Testis (tissue), 3 donors: ENCODE data around the gene DIAPH2. TPM values are rescaled to one million over a fixed set of nuclear protein-coding genes. Genes with fewer than 3 reads are reported as not detected.
"Not testable (repeated sequence)": the region's sequence is repeated elsewhere in the genome, so short reads cannot be mapped to it uniquely, and the experiment has no call there.

Experiments
- DNase-seq: peaks from one replicate; pipeline ENCODE4 v3.0.0-alpha.2; 2019
- H3K27ac ChIP-seq, 2 donors: fragments of 200-600 bp; sonication (generic); one replicate each; pipeline ENCODE4 v1.5.1; 2019
- H3K27me3 ChIP-seq: fragments of 200-600 bp; sonication (generic); one replicate; pipeline ENCODE4 v1.5.1; 2019
- H3K36me3 ChIP-seq: fragments of 200-600 bp; sonication (generic); one replicate; pipeline ENCODE4 v1.5.1; 2017; ENCODE audit warnings: low read depth; ENCODE audit errors: missing control alignments
- H3K4me1 ChIP-seq: fragments of 200-600 bp; sonication (generic); one replicate; pipeline ENCODE4 v1.5.1; 2019
- H3K4me3 ChIP-seq, 2 donors: fragments of 200-600 bp; sonication (generic); one replicate each; pipeline ENCODE4 v1.5.1; 2017 to 2019
- H3K9me3 ChIP-seq: fragments of 200-600 bp; sonication (generic); one replicate; pipeline ENCODE4 v1.5.1; 2017
- CTCF ChIP-seq, 3 experiments: fragments of 450-650 bp in 2 of 3; fragments of 200-600 bp in 1 of 3; sonication (generic) in 1 of 3; IDR thresholded peaks; one replicate each; pipeline ENCODE4 v1.5.1; 2016 to 2019; ENCODE audit warnings: antibody characterized with exemption in 3 of 3, mild to moderate bottlenecking in 2 of 3, moderate library complexity in 1 of 3
- POLR2A ChIP-seq: fragments of 450-650 bp; IDR thresholded peaks from one replicate; pipeline ENCODE4 v1.6.1; 2017; ENCODE audit warnings: antibody characterized with exemption, mild to moderate bottlenecking, moderate library complexity
- WGBS, 2 donors: methylation state at CpG; one replicate each; pipeline ENCODE4 v1.1.5; 2018; 5-methylcytosine and 5-hydroxymethylcytosine counted together
- intact Hi-C: fragments of 100-400 bp; cut with DNase I; formaldehyde crosslinking; loops from one replicate; pipeline ENCODE4 v1.15.1; 2023; ENCODE audit warnings: low total_unique reads
- polyA plus RNA-seq: library from polyadenylated mRNA; stranded (reverse); fragments of 350-450 nt; fragmentation: Illumina TruSeq; extraction: RNeasy Lipid Tissue Mini Kit (QIAGEN cat#74804); gene quantifications from one replicate; pipeline ENCODE4 v1.2.3, GENCODE V29; 2014; ENCODE audit warnings: low read depth, low replicate concordance; ENCODE audit not compliant: insufficient read depth
- total RNA-seq, 2 donors: library from RNA; depleted of rRNA; stranded (reverse); fragments of >200 nt; gene quantifications; one replicate each; pipeline ENCODE4 v1.2.3, GENCODE V29; 2016

The DIAPH2 gene
- total and polyA plus RNA-seq, 3 donors from 2014 or later = 13.1 to 68.3 (median 67.4) TPM

- H3K36me3 ChIP-seq = no peaks in the 10 kb centered on the region
- H3K27ac ChIP-seq = no peak overlapping the region
- intact Hi-C loops = no loop called here
- no peak for DNase-seq
- H3K4me1 ChIP-seq = no peaks in the 10 kb centered on the region
- H3K27me3 ChIP-seq = no peaks in the 10 kb centered on the region
- H3K4me3 ChIP-seq = no peak overlapping the region
- H3K9me3 ChIP-seq = no peaks in the 10 kb centered on the region
- no peak for TF ChIP-seq CTCF (IDR thresholded peaks at IDR 0.05)
Observed at GRCh38 chrX:96721354-96721753, 36.7 kb downstream of the DIAPH2 start.

- Histone ChIP-seq H3K4me1 (no peaks in the 10 kb centered on the region), H3K27me3 (no peaks in the 10 kb centered on the region), H3K4me3 (no peak overlapping the region), H3K27ac (no peak overlapping the region), H3K36me3 (no peaks in the 10 kb centered on the region), H3K9me3 (no peaks in the 10 kb centered on the region)
- DNase-seq = no peak
- intact Hi-C loops = no loop called here
- WGBS, 2 donors = 79 to 97% methylated on average over 2 of the region's 2 CpGs
- no peak for TF ChIP-seq POLR2A
- no peak for TF ChIP-seq CTCF (IDR thresholded peaks at IDR 0.05)
Observed at GRCh38 chrX:96722781-96723180, 38.1 kb downstream of the DIAPH2 start.

GRCh38 chrX:96729053-96729452 is 44.4 kb downstream of the DIAPH2 start:
- TF ChIP-seq CTCF (IDR thresholded peaks at IDR 0.05) (no peak), POLR2A (no peak)

GRCh38 chrX:96729868-96730643 is 45.4 kb downstream of the DIAPH2 start:
- WGBS, 2 donors = 51 to 56% methylated on average over 2 of the region's 2 CpGs
- no peak for TF ChIP-seq CTCF (IDR thresholded peaks at IDR 0.05)
- TF ChIP-seq POLR2A = no peak
- Histone ChIP-seq H3K27me3 (no peaks in the 10 kb centered on the region), H3K9me3 (no peaks in the 10 kb centered on the region), H3K4me1 (no peaks in the 10 kb centered on the region), H3K36me3 (no peaks in the 10 kb centered on the region), H3K4me3 (no peak overlapping the region), H3K27ac (no peak overlapping the region)
- DNase-seq = no peak
- intact Hi-C loops = no loop called here

More at GRCh38 chrX:96729053-96729452, 44.4 kb downstream of the DIAPH2 start:
- 67 to 83% methylated on average over 1 of the region's 1 CpG for WGBS, 2 donors
- intact Hi-C loops = no loop called here
- no peak for DNase-seq
- no peaks in the 10 kb centered on the region for H3K36me3 ChIP-seq
- H3K4me3 ChIP-seq = no peak overlapping the region
- no peaks in the 10 kb centered on the region for H3K4me1 ChIP-seq
- no peaks in the 10 kb centered on the region for H3K27me3 ChIP-seq
- H3K27ac ChIP-seq = no peak overlapping the region
- H3K9me3 ChIP-seq = no peaks in the 10 kb centered on the region

- DNase-seq, H3K27me3 ChIP-seq, H3K27ac ChIP-seq, H3K9me3 ChIP-seq, H3K4me1 ChIP-seq, H3K4me3 ChIP-seq, H3K36me3 ChIP-seq, intact Hi-C loops: not testable (repeated sequence)
- 80 to 91% methylated on average over 3 of the region's 3 CpGs for WGBS, 2 donors
Observed at GRCh38 chrX:96731000-96731399, 46.4 kb downstream of the DIAPH2 start.
